ENCODE results near the gene PTPRK.
"Not testable (repeated sequence)": the region's sequence is repeated elsewhere in the genome, so short reads cannot be mapped to it uniquely, and the experiment has no call there.

Gene PTPRK

DNA sequence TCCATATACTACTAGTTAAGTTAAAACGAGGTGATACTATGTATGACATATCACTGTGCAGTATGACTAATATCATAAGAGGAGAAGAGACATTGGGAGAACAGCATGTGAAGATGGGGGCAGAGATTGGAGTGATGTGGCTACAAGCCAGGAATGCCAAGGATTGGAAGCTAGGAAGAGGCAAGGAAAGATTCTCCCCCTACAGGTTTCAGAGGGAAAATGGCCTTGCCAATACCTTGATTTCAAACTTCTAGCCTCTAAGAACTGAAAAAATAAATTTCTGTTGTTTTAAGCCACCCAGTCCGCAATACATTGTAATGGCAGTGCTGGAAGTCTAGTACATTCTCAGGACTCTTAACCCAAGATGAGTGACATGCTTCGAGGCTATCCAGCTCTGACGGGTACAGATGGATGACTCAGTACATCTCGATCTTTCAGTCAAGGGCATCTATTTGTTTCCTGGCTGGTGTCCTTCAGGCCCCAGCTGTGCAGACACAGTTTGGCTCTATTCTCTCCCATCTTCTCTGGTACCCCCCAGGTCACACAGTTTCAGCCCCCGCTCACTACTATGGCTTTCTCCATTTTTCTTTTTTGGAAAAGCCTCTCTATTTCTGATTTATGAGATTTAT lies 564.0 kb downstream of the PTPRK start:
- DNase-seq (ENCODE audit: low read depth in 2 of 2): no peak

DNA sequence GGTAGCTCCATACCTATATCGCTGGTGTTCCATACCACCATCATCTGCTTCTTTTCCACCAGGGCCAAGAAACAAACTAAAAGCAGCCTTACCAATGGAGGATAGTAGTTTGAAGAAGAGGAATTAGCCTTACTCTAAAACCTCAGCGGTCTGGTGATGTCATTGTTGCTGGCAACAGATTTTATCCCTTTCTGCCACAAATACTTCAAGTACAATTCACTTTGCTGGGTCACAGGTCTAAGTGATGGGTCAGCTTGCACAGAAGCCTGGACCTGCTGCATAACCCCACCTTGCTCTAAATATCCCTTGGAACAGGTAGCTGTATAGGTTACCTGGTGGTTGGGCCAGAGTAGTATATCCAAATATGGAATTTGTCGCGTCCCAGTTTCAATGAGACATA lies 566.3 kb downstream of the PTPRK start:
- no peak for DNase-seq (ENCODE audit: low read depth in 2 of 2)

DNA sequence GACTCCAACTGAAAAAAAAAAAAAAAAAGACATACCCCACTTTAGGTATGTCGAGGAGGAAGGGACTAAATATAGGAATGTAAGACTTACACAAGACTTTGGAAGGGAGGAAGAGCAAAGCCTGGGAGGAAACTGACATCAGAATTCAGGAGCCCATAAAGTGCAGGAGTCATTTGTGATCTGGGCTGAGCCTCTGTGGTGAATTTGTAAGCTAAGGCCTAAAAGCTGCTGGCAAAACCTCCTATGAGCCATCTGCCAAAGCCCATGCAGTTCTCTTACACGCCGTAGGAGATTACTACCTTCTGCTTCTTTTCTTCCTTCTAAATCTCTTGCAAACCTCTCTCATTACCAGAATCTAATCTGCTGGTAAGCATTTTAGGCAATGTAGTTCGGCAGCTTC lies 567.6 kb downstream of the PTPRK start:
- no peak for DNase-seq (ENCODE audit: low read depth in 2 of 2)

DNA sequence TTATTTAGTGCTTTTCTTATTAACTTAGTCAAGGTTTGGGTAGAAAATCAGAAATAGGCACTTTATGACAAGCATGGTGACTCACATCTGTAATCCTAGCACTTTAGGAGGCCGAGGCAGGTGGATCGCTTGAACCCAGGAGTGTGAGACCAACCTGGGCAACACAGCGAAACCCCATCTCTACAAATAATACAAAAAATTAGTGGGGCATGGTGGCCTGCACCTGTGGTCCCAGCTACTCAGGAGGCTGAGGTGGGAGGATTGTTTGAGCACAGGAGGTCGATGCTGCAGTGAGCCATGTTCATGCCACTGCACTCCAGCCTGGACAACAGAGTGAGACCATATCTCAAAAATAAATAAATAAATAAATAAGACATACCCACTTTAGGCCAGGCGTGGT lies 568.2 kb downstream of the PTPRK start:
- DNase-seq (ENCODE audit: low read depth in 2 of 2): no peak

DNA sequence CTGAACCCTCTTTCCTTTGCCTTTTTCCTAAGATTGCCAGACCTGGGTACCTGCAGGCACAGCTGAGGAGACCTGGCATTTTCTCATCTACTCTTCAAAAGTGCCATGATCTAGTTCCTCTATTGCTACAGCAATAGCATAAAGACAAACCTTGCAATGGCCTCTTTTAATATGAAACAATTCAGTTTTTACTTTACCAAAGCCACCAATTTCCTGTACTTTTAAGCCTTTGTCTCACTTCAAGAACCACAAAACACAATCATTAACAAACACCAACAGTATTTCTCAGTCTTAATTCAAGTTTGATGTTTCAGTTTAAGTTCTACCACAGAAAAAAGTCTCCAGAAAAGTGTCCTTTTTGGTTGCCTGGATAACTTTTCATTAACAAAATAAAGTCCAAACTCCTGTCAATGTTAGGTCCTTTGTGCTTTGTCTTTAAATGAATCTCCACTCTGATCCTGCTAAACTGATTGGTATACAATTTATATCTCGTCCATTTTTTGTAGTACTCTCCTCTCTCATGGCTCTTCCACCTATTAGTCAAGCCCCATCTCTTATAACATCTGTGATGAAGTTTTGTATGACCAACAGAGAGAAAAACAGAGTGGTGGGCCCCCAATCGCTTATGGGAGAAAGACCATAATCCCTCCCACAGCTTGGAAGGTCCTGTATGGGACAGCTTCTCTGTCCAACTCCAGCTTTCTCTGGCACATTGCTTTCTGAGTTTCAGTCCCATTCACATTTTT lies 569.1 kb downstream of the PTPRK start:
- DNase-seq (ENCODE audit: low read depth in 2 of 2): no peak

DNA sequence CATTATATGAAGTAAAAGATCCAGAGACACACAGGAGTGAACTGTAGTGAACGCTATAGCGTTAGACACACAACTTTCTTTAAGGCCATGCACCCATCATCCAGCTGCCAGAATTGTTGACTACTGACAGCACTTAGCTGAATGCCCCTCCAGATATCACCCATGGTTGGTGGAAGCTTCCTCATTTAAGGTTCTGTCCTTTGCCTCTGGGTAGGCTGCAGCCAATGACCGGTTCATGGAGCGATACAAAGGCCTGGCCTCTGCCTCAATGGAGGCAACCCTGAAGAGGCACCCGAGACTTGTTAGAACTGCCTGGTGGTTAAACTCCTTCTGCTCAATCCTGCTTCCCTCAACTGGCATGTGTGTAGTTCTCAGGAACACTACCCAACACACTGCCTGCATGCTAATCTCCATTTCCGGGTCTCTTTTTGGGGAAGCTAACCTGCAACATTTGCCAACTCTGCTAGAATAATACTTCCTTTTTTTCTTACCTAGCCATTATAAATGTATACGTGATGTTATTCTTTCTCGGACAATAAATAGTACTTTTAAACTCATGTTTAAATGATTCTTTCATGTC lies 569.7 kb downstream of the PTPRK start:
- no peak for DNase-seq (ENCODE audit: low read depth in 2 of 2)

DNA sequence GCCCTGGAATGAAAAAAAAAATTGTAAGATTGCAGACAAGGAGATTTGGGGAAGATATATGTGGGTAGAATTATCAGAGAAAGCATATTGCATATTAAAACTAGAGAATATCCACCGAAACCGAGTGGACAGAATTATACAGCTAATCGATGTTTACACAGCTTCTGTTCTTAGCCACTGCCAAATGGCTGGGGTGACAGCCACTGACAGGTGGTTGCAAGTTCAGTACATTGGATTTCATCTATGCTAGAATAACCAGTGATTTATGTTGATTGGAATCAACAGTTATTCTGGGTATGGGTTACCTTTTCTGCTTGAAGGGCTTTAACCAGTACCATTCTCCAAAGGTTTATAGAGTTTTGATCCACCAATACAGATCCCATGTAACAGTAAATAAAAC lies 571.1 kb downstream of the PTPRK start:
- no peak for DNase-seq (ENCODE audit: low read depth in 2 of 2)

DNA sequence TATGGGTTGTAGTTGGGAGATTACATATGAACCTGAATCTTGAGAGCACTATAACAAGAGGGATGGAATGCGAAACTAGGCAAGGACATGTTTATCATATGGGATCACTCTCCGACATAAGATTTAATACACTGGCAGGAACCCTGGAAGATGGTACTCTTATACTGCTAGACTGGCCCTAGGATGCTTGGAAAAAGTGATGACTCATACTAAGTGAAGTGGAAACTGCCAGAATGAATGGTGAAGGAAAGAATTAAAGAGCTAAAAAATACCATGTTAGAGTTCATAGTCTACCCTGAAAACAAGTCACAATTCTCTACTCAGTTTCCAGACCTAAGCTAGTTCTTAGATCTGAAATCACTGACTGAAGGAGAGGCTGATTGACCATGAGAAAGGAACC lies 574.0 kb downstream of the PTPRK start:
- no peak for DNase-seq (ENCODE audit: low read depth in 2 of 2)

DNA sequence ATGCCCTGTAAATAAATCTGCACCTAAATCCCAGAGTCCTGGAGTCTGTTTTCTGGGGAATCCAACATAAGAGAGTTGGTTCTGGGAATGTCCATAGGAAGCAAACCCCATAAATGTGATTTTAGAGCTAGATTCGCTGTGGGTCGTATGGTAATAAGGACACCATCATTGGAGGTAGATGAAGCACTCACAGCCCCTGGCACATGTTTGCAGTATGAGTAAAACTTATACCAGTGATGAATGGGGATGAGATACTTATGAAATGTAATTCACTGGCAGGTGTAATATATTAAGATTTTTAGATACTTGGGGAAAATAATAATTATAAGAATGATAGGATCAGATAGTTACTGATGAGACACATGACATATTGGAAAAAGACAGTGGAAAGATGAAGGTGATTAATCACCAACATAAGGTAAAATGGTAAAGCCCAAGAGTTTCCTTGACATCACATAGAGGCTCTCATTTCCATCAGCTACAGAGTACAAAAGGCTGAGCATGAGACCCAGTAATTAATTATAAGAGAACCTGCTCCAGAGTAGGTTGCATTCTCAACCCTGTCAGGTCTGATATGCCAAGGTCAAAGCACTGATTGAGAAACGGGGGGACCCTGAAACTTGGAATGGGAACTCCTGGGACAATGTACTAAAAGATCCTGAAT lies 574.8 kb downstream of the PTPRK start:
- no peak for DNase-seq (ENCODE audit: low read depth in 2 of 2)

DNA sequence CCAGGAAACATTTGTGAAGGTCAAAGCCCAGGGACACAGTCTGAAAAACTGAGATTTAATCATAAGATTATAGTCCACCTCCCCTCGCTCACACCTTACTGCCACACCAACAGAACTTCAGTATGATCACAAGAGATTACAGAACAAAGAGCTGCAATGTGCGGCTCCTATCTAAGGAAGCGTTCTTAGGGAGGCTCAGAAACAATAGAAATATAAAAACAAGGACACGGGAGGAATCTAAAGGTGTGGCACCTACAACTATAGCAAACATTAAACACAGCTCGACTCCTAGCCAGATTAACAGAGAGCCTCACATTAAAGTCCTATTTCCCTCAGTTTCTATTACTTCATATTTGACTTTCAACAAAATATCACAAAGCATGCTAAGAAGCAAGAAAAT lies 579.2 kb downstream of the PTPRK start:
- DNase-seq (ENCODE audit: low read depth in 2 of 2): no peak

DNA sequence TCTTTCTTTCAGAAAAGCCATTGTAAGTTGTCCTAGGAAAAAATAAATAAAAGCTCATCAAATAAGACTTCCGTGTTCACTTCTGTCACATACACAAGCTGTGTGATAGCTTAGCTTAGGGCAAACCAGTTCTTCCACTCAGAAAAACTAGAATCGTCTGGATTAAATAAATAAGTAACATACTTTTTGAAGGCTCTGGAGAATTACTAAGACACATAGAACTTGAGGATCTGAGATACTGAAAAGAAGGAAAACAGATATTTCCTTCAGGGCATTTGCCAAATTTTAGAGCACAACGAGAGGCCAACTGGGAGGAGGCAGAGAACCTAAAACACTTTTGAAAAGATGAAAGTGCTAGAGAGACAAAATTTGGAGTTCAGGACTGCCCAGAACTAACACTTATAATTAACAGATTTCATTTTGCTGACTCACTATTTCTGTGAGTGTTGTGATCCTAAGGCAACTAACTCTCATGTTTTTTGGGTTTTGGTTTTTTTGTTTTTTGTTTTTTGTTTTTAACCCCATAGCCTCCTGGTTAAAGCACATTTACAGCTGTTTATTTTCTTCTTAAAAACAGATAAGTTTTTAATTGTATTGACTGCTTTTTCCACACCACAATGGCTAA lies 580.8 kb downstream of the PTPRK start:
- DNase-seq (ENCODE audit: low read depth in 2 of 2): no peak

DNA sequence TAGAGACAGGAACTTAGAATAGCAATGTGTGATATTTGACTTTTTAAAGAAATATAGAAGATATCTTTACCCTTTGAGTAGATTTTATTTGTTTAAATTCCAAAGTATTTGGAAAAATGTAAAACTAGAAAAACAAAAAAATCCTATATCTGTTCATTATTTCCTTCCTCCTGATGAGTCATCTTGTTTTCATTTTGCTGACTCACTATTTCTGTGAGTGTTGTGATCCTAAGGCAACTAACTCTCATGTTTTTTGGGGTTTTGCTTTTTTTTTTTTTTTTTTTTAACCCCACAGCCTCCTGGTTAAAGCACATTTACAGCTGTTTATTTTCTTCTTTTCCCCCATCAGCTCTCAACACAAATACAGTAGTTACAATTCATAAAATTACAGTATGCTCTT lies 581.7 kb downstream of the PTPRK start:
- no peak for DNase-seq (ENCODE audit: low read depth in 2 of 2)

DNA sequence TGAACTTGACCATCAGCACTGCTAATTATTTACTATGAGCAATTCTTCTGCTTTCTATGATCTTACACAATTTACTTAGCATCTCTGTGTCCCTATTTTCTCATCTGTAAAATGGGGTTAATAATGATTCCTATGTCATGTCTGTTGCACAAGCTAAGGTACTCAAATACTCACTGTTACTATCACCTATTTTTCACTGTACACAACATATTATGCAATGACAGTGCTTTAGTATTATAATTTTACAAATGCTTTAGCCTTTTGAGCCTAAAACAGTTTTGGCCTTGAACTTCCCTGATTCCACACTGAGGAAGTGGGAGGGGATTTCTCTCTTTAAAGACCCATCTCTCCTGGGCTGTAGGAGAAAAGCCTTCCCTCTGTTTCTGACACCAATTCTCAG lies 582.7 kb downstream of the PTPRK start:
- DNase-seq (ENCODE audit: low read depth in 2 of 2): no peak

DNA sequence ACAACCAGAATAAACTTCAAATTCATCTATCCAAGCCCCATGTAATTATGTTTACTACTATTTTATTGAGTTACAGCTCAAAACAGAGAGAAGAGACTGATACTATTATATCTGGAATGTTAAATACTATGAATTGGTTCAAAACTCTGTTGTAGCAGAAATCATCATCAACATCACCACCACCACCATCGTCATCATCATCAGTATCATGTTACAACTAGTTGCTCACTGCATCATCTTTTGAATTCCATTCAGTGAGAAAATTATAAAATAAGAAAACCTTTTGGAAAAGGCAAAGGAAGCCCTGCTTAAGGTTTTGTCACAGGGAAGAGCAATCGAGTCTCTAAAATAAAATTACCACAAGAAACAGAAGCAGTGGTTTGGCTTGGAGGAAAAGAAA lies 583.3 kb downstream of the PTPRK start:
- no peak for DNase-seq (ENCODE audit: low read depth in 2 of 2)

DNA sequence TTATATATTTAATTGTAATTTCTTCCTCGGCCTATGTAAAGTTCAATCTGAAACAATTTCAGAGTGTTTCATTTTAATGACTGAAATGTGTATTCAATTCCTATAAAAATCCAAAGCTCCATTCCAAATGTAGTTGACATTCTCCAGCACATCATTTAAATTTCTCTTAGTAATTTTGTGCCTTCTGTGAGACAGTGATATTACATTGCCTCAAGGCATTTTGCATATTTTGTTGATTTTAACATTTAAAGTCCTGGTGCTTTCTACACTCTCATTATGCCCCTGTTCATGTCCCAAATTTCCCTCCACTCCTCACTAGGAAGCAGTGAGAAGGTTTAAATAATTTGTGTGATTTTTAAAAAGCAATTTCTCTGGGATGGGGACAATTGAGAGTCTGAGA lies 585.4 kb downstream of the PTPRK start:
- no peak for DNase-seq (ENCODE audit: low read depth in 2 of 2)

DNA sequence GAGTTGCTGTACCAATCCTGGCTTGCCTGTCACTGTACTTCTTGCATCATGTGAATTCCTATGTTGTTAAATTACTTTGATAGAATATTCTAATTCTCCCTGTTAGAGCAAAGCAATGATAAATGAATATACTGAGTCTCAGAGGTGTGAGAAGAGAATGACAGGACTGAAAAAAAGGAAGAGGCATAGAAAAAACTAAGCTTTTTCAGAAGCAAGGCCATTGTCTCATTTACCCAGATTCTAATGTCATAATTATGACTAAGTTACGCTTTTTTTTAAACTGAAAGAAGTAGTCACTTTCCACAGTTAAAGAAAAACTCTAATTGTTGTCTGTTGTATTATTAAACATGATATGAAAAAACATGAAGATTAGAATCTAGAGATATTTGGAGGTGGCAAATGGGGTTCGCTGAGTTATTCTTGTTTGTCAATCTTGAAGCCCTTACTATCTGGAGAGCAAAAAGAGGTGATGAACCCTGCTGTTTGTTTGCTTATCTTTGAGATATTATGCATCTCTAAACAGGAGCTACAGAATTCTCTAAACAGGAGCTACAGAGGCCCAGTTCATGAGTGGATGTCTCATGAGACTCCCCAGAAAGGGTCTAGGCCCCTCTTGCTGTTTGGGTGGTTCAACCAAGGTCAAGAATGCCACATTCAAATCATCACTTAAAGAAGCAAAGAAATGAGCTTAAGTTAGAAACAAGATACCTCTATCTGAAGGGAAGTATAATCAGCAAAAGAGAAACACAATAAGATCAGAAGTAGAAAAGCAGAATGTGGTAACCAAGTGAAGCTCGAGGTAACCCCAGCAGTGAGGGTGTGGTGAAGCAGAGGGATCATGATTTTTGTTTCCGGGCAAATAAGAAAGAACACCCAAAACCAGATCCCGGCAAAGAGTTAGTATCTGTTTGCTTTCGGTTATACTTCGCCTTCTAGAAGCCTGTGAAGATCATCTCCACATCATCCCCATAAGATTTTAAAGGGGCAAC lies 586.3 kb downstream of the PTPRK start:
- peak in 1 of 2 donors; percentile 15 for DNase-seq (ENCODE audit: low read depth in 2 of 2)

DNA sequence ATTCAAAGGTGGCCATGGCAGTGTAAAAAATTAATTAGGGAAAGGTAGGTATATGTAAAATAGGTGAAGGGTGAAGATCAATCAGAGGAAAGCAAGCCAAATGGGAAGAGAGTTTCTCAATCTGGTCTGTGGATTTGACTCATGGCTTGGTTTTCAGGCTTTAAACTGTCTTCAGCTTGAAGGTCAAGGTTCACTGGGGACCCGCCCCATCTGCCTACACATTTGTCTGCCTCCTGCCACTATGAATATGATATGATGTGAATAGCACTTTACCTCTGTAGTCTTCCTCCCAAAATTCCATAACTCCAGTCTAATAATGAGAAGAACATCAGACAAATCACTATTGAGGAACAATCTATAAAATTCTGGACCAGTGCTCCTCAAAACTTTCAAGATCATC lies 587.3 kb downstream of the PTPRK start:
- no peak for DNase-seq (ENCODE audit: low read depth in 2 of 2)

DNA sequence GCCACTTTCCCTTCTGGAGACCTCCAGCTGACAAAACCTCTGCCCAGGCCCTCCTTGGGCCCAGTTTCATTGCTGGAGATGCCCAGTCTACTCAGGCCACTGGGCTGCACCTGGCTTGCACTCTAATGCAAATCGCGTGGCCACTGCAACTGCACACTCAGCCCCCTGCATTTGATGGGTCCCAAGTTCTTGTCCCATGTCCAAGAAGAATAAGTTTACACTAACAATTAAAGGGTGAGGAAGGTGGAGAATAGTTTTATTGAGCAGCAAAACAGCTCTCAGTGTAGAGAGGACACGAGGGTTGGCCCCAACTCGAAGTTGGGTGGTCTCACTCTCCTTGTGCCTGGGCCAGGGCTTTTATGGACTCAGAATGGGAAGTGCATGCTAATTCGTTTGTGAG lies 587.7 kb downstream of the PTPRK start:
- no peak for DNase-seq (ENCODE audit: low read depth in 2 of 2)

DNA sequence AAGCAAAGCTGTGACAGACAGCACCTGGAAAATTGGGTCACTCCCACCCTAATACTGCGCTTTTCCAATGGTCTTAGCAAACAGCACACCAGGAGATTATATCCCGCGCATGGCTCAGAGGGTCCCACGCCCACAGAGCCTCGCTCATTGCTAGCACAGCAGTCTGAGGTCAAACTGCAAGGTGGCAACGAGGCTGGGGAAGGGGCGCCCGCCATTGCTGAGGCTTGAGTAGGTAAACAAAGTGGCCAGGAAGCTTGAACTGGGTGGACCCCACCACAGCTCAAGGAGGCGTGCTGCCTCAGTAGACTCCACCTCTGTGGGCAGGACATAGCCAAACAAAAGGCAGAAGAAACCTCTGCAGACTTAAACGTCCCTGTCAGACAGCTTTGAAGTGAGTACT lies 594.0 kb downstream of the PTPRK start:
- not testable (repeated sequence) for DNase-seq (ENCODE audit: low read depth in 2 of 2)

DNA sequence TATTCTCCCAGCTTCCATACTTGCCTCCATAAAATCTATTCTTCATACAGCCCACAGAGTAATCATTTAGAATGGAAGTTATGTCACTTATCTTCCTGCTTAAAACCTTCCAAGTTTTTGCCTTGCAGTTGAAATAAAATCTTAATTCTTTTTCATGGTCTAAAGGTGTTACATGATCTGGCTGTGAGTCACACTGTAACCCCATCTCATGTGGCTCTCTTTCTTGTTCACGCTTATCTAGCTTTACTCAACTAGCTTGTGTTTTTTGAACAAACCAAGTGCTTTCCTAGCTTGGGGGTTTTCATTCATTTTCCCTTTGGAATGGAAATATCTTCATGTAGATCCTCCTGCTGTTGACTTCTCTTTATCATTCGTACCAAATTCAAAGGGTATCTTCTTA lies 596.0 kb downstream of the PTPRK start:
- no peak for DNase-seq (ENCODE audit: low read depth in 2 of 2)

DNA sequence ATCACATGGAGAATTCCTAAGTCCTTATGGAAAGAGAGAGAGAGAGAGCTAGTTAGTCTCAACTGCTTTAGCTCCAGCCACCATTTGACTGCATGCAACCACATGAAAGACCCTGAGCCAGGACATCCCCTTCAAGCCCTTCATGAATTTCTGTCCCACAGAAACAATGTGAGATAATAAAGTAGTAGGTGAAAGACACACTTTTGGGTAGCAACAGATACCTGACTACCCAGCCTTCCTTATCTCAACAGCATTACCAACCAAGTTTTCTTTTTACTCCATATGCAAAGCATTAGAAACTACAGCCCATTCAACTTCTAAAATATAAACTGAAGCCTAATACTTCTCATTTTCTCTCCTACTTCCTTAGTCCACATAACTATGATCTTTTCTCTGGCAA lies 596.4 kb downstream of the PTPRK start:
- DNase-seq (ENCODE audit: low read depth in 2 of 2): no peak
